T-cell (primary cell): ENCODE results near the gene CELF2. TPM values are rescaled to one million over a fixed set of nuclear protein-coding genes. Genes with fewer than 3 reads are reported as not detected.

ENCODE experiments used
- ATAC-seq, 4 experiments: fragments of 200-7000 bp in 3 of 4; fragments of 150-1000 bp in 1 of 4; cut with Tn5 transposase; replicated peaks in 1 of 4; 1 replicate in 3 of 4; 2 replicates in 1 of 4; pipeline ENCODE4 v1.10.0; 2021; ENCODE audit warnings: moderate library complexity in 3 of 4, mild to moderate bottlenecking in 2 of 4, moderate number of reproducible peaks in 1 of 4
- CTCF ChIA-PET, 2 donors: fragments of 300-600 bp; sonication (Branson Sonifier 250); formaldehyde crosslinking; loops; one replicate each; lab custom pipeline; 2022; ENCODE audit warnings: antibody characterized with exemption in 2 of 2; lab: Charles Lee
- POLR2A ChIA-PET, 2 donors: fragments of 300-600 bp; sonication (Branson Sonifier 250); formaldehyde crosslinking; loops; one replicate each; lab custom pipeline; 2022; ENCODE audit warnings: antibody characterized with exemption in 2 of 2; lab: Charles Lee
- DNase-seq, 35 experiments: peaks; one replicate each; pipeline versions ENCODE4 v3.0.0 to v3.0.0-alpha.2; 2013 to 2023
- H3K27ac ChIP-seq: one replicate; pipeline ENCODE4 v1.5.1; 2013; ENCODE audit warnings: low read length
- H3K27me3 ChIP-seq, 2 experiments: replicated peaks in 1 of 2; 1 replicate in 1 of 2; 2 replicates in 1 of 2; pipeline versions ENCODE4 v1.6.1 to v1.7.0; 2013; ENCODE audit warnings: low read length in 1 of 2, mixed read lengths in 1 of 2; ENCODE audit not compliant: control insufficient read depth in 2 of 2, insufficient read depth in 2 of 2; ENCODE audit errors: extremely low read depth in 1 of 2
- H3K36me3 ChIP-seq, 2 donors: 1 replicate in 1 of 2; 2 replicates in 1 of 2; pipeline versions ENCODE4 v1.6.1 to v1.7.0; 2013; ENCODE audit warnings: low read length in 1 of 2; ENCODE audit not compliant: control insufficient read depth in 2 of 2, insufficient read depth in 1 of 2; ENCODE audit errors: extremely low read depth in 1 of 2
- H3K4me1 ChIP-seq, 2 experiments: 1 replicate in 1 of 2; 2 replicates in 1 of 2; pipeline versions ENCODE4 v1.6.1 to v1.7.0; 2013; ENCODE audit warnings: low read length in 2 of 2, mixed read lengths in 1 of 2; ENCODE audit not compliant: insufficient read depth in 2 of 2, control insufficient read depth in 1 of 2; ENCODE audit errors: extremely low read depth in 1 of 2
- H3K4me3 ChIP-seq, 2 donors: 1 replicate in 1 of 2; 2 replicates in 1 of 2; pipeline versions ENCODE4 v1.5.1 to v1.7.0; 2013; ENCODE audit warnings: mild to moderate bottlenecking in 2 of 2, low read length in 1 of 2, moderate library complexity in 1 of 2; ENCODE audit not compliant: control insufficient read depth in 1 of 2; ENCODE audit errors: extremely low read depth in 1 of 2
- H3K9me3 ChIP-seq: 2 replicates; pipeline ENCODE4 v1.7.0; 2013
- H3K27ac Mint-ChIP-seq, 2 donors: one replicate each; pipeline ENCODE4 v1.8.0; 2020 to 2021; ENCODE audit warnings: mild to moderate bottlenecking in 2 of 2, mixed read lengths in 2 of 2
- H3K27me3 Mint-ChIP-seq, 2 donors: one replicate each; pipeline ENCODE4 v1.8.0; 2021 to 2022; ENCODE audit warnings: mixed read lengths in 2 of 2
- H3K36me3 Mint-ChIP-seq: one replicate; pipeline ENCODE4 v1.8.0; 2021; ENCODE audit warnings: mixed read lengths
- H3K4me1 Mint-ChIP-seq, 3 donors: one replicate each; pipeline ENCODE4 v1.8.0; 2020 to 2022; ENCODE audit warnings: mixed read lengths in 3 of 3, mild to moderate bottlenecking in 1 of 3
- H3K4me3 Mint-ChIP-seq, 3 donors: one replicate each; pipeline ENCODE4 v1.8.0; 2020 to 2022; ENCODE audit warnings: mild to moderate bottlenecking in 3 of 3, mixed read lengths in 3 of 3, moderate library complexity in 3 of 3
- H3K9me3 Mint-ChIP-seq, 3 donors: one replicate each; pipeline ENCODE4 v1.8.0; 2020 to 2022; ENCODE audit warnings: mixed read lengths in 3 of 3
- WGBS: methylation state at CpG from one replicate; pipeline ENCODE4 v1.1.5; 2013; ENCODE audit warnings: missing lambda C conversion rate; ENCODE audit not compliant: insufficient coverage; 5-methylcytosine and 5-hydroxymethylcytosine counted together
- total RNA-seq, 35 experiments: library from RNA in 6 of 35; stranded (reverse) in 6 of 35; fragments of 120-200 nt in 1 of 35; gene quantifications; one replicate each; pipeline versions ENCODE4 v1.2.1 to v1.2.4 and lab custom pipeline; 2013 to 2026

Gene CELF2
- total RNA-seq (100 to 1,000 TPM; 149 to 225 (median 166) TPM), total RNA-seq (lab: John Stamatoyannopoulos, UW) (167 to 337 (median 282) reads per million in 29 experiments)
- total RNA-seq (2013), result 121 TPM

GRCh38 chr10:11017570-11018431 lies at the start of gene CELF2:
TSS of gene CELF2 (plus strand) at chr10:11017872. CDS start at chr10:11018090, 218 bp downstream.
- peak; percentile 73 to 84 (median 82) for ATAC-seq
- ChIA-PET POLR2A (no interaction called here), CTCF (no interaction called here)
- Mint-ChIP-seq H3K27ac (no peak within 1 kb of the TSS), H3K9me3 (no peaks in the 10 kb centered on the region), H3K36me3 (no peaks in the 10 kb centered on the region), H3K27me3 (peaks cover 68 to 84% of the 10 kb centered on the region in 2 donors), H3K4me1 (peaks cover 12 to 14% (median 12%) of the 10 kb centered on the region in 3 donors), H3K4me3 (peak within 1 kb of the TSS; percentile 73 to 81 (median 76))
- Histone ChIP-seq H3K27me3 (peaks cover 0 to 13% of the 10 kb centered on the region in 2 experiments), H3K4me3 (peak within 1 kb of the TSS; percentile 37 to 72), H3K27ac (no peak within 1 kb of the TSS), H3K9me3 (no peaks in the 10 kb centered on the region), H3K4me1 (peaks cover 3 to 5% of the 10 kb centered on the region in 2 experiments), H3K36me3 (no peaks in the 10 kb centered on the region)
- peak in 31 of 35 experiments; percentile 1 to 58 (median 29) for DNase-seq
- WGBS, result under 1% methylated on average over 133 of the region's 133 CpGs

GRCh38 chr10:10968257-10968588 lies 49.4 kb upstream of the CELF2 start:
- Mint-ChIP-seq H3K36me3 (no peaks in the 10 kb centered on the region), H3K4me1 (no peaks in the 10 kb centered on the region), H3K4me3 (no peak overlapping the region), H3K9me3 (no peaks in the 10 kb centered on the region), H3K27ac (no peak overlapping the region), H3K27me3 (peaks cover 14 to 34% of the 10 kb centered on the region in 2 donors)
- no peaks in the 10 kb centered on the region for H3K4me1 ChIP-seq
- DNase-seq, result no peak
- H3K36me3 ChIP-seq, result no peaks in the 10 kb centered on the region
- POLR2A ChIA-PET, result no interaction called here
- no peak overlapping the region for H3K27ac ChIP-seq
- no peaks in the 10 kb centered on the region for H3K9me3 ChIP-seq
- no peak overlapping the region for H3K4me3 ChIP-seq
- CTCF ChIA-PET, result no interaction called here
- H3K27me3 ChIP-seq, result peaks cover 0 to 9% of the 10 kb centered on the region in 2 experiments
- WGBS, result no CpG with 5 or more reads among the region's 4 CpGs
- no peak for ATAC-seq

GRCh38 chr10:10973310-10973709 lies 44.4 kb upstream of the CELF2 start:
- H3K27me3 Mint-ChIP-seq, result peaks cover 18 to 42% of the 10 kb centered on the region in 2 donors
- no peak for DNase-seq
- no peaks in the 10 kb centered on the region for H3K4me1 ChIP-seq
- H3K27ac ChIP-seq, result no peak overlapping the region
- POLR2A ChIA-PET, result no interaction called here
- no peaks in the 10 kb centered on the region for H3K9me3 ChIP-seq
- peaks cover 0 to 18% of the 10 kb centered on the region in 2 experiments for H3K27me3 ChIP-seq
- no peaks in the 10 kb centered on the region for H3K36me3 ChIP-seq
- no peak overlapping the region for H3K4me3 ChIP-seq
- ATAC-seq, result no peak
- CTCF ChIA-PET, result no interaction called here
- 100% methylated on average over 1 of the region's 5 CpGs for WGBS
- H3K4me1 Mint-ChIP-seq, result no peaks in the 10 kb centered on the region
- H3K9me3 Mint-ChIP-seq, result no peaks in the 10 kb centered on the region
- no peak overlapping the region for H3K4me3 Mint-ChIP-seq
- no peaks in the 10 kb centered on the region for H3K36me3 Mint-ChIP-seq
- H3K27ac Mint-ChIP-seq, result no peak overlapping the region

- no peaks in the 10 kb centered on the region for H3K4me1 Mint-ChIP-seq
- H3K9me3 Mint-ChIP-seq, result no peaks in the 10 kb centered on the region
- WGBS, result 60% methylated on average over 1 of the region's 2 CpGs
- Histone ChIP-seq H3K27ac (no peak overlapping the region), H3K4me1 (no peaks in the 10 kb centered on the region), H3K4me3 (no peak overlapping the region), H3K27me3 (peaks cover 0 to 16% of the 10 kb centered on the region in 2 experiments), H3K36me3 (no peaks in the 10 kb centered on the region), H3K9me3 (no peaks in the 10 kb centered on the region)
- H3K27ac Mint-ChIP-seq, result no peak overlapping the region
- no peak overlapping the region for H3K4me3 Mint-ChIP-seq
- no peaks in the 10 kb centered on the region for H3K36me3 Mint-ChIP-seq
- CTCF ChIA-PET, result no interaction called here
- POLR2A ChIA-PET, result no interaction called here
- DNase-seq (no peak), ATAC-seq (no peak)
- H3K27me3 Mint-ChIP-seq, result peaks cover 30 to 37% of the 10 kb centered on the region in 2 donors
Observed at GRCh38 chr10:10975647-10976046, 42.0 kb upstream of the CELF2 start.

GRCh38 chr10:10976652-10977051 lies 41.0 kb upstream of the CELF2 start:
- POLR2A ChIA-PET, result no interaction called here
- peaks cover 24 to 30% of the 10 kb centered on the region in 2 donors for H3K27me3 Mint-ChIP-seq
- H3K4me3 Mint-ChIP-seq, result no peak overlapping the region

GRCh38 chr10:10977226-10977956 lies 40.3 kb upstream of the CELF2 start:
- H3K4me1 ChIP-seq, result no peaks in the 10 kb centered on the region
- CTCF ChIA-PET, result no interaction called here
- Mint-ChIP-seq H3K4me1 (no peaks in the 10 kb centered on the region), H3K27me3 (peaks cover 23 to 24% of the 10 kb centered on the region in 2 donors), H3K27ac (no peak overlapping the region), H3K36me3 (no peaks in the 10 kb centered on the region), H3K9me3 (no peaks in the 10 kb centered on the region), H3K4me3 (no peak overlapping the region)
- DNase-seq (no peak), ATAC-seq (no peak)
- H3K36me3 ChIP-seq, result no peaks in the 10 kb centered on the region
- POLR2A ChIA-PET, result interaction anchor here in 1 of 2 donors (0.6 kb wide), 1 partner anchor 38 kb away, joined by 4 read pairs; no protein-coding TSS in a partner anchor
- no peak overlapping the region for H3K27ac ChIP-seq
- H3K9me3 ChIP-seq, result no peaks in the 10 kb centered on the region
- H3K4me3 ChIP-seq, result no peak overlapping the region
- H3K27me3 ChIP-seq, result peaks cover 0 to 14% of the 10 kb centered on the region in 2 experiments
- no CpG with 5 or more reads among the region's 2 CpGs for WGBS

More at GRCh38 chr10:10976652-10977051, 41.0 kb upstream of the CELF2 start:
- no peak for DNase-seq
- ATAC-seq, result no peak
- Histone ChIP-seq H3K4me1 (no peaks in the 10 kb centered on the region), H3K27me3 (peaks cover 0 to 14% of the 10 kb centered on the region in 2 experiments), H3K9me3 (no peaks in the 10 kb centered on the region), H3K4me3 (no peak overlapping the region), H3K36me3 (no peaks in the 10 kb centered on the region), H3K27ac (no peak overlapping the region)
- 54% methylated on average over 4 of the region's 4 CpGs for WGBS
- Mint-ChIP-seq H3K9me3 (no peaks in the 10 kb centered on the region), H3K4me1 (no peaks in the 10 kb centered on the region), H3K36me3 (no peaks in the 10 kb centered on the region), H3K27ac (no peak overlapping the region)
- CTCF ChIA-PET, result no interaction called here
